ENCODE measurements around the gene GALNT1. TPM values are rescaled to one million over a fixed set of nuclear protein-coding genes. Genes with fewer than 3 reads are reported as not detected.

The GALNT1 gene
- total RNA-seq, 4 donors from 2014 or later, result 47.6 to 129 (median 73.5) TPM

DNA sequence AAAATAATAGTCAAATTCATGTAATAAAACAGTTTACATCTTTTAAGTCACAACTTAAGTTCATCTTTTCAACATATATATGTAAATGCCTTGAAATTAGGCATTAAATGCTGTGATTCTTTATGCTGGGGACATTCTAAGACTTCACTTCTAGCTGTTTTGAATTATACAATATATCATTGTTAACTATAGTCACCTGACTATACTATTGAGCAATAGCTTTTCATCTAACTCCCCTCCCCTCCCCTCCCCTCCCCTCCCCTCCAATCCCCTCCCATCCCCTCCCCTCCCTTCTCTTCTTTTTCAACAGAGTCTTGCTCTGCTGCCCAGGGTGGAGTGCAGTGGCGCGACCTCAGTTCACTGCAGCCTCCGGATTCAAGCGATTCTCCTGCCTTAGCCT is 16.2 kb downstream of the GALNT1 start:
- Histone ChIP-seq H3K9me3 (peaks cover 0 to 8% (median 0%) of the 10 kb centered on the region in 3 donors), H3K4me3 (no peak overlapping the region), H3K36me3 (peaks cover 0 to 10% (median 0%) of the 10 kb centered on the region in 3 donors), H3K27me3 (no peaks in the 10 kb centered on the region), H3K27ac (no peak overlapping the region), H3K4me1 (peaks cover 0 to 27% (median 3%) of the 10 kb centered on the region in 3 donors)
- intact Hi-C loops (cut with DNase I), result no loop called here
- TF ChIP-seq, protein P1, sequence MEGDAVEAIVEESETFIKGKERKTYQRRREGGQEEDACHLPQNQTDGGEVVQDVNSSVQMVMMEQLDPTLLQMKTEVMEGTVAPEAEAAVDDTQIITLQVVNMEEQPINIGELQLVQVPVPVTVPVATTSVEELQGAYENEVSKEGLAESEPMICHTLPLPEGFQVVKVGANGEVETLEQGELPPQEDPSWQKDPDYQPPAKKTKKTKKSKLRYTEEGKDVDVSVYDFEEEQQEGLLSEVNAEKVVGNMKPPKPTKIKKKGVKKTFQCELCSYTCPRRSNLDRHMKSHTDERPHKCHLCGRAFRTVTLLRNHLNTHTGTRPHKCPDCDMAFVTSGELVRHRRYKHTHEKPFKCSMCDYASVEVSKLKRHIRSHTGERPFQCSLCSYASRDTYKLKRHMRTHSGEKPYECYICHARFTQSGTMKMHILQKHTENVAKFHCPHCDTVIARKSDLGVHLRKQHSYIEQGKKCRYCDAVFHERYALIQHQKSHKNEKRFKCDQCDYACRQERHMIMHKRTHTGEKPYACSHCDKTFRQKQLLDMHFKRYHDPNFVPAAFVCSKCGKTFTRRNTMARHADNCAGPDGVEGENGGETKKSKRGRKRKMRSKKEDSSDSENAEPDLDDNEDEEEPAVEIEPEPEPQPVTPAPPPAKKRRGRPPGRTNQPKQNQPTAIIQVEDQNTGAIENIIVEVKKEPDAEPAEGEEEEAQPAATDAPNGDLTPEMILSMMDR (IDR thresholded peaks at IDR 0.05), result no peak
- no peak for TF ChIP-seq POLR2A (IDR thresholded peaks at IDR 0.05)
- 95 to 100% methylated on average over 4 of the region's 4 CpGs for WGBS, 2 donors
- no peak for DNase-seq

DNA sequence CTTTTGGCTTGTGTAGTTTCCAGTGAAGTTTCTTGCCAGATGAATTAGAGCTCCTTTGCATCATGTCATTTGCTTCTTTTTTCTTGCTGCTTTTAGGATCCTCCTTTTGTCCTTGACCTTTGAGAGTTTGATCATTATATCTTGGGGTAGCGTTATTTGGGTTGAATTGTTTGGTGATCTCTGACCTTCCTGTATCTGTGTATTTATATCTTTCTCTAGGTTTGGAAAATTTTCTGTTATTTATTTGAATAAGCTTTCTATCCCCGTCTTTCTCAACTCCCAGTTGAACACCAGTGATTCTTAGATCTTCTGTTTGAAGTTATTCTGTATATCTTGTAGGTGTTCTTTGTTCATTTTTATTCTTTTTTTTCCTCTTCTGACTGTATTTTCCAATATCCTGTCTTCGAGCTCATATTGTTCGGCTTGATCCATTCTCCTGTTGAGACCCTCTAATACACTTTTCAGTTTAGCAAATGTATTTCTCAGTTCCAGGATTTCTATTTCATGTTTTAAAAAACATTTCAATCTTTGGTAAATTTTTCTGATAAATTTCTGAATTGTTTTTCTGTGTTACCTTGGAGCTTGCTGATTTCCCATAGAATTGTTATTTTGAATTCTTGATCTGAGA is 20.8 kb downstream of the GALNT1 start:
- no peak for DNase-seq
- WGBS, 2 donors, result 83 to 91% methylated on average over 4 of the region's 4 CpGs
- peaks cover 0 to 10% (median 0%) of the 10 kb centered on the region in 3 donors for H3K36me3 ChIP-seq
- TF ChIP-seq POLR2A (IDR thresholded peaks at IDR 0.05), result no peak
- TF ChIP-seq, protein P1 (IDR thresholded peaks at IDR 0.05), result no peak
- intact Hi-C loops (cut with DNase I), result loop anchor here (10.0 kb wide), 1 partner anchor 208 kb away; no protein-coding TSS in a partner anchor
- no peak overlapping the region for H3K4me3 ChIP-seq
- no peaks in the 10 kb centered on the region for H3K27me3 ChIP-seq
- peaks cover 0 to 15% (median 0%) of the 10 kb centered on the region in 3 donors for H3K9me3 ChIP-seq
- no peak overlapping the region for H3K27ac ChIP-seq
- peaks cover 0 to 10% (median 4%) of the 10 kb centered on the region in 3 donors for H3K4me1 ChIP-seq

DNA sequence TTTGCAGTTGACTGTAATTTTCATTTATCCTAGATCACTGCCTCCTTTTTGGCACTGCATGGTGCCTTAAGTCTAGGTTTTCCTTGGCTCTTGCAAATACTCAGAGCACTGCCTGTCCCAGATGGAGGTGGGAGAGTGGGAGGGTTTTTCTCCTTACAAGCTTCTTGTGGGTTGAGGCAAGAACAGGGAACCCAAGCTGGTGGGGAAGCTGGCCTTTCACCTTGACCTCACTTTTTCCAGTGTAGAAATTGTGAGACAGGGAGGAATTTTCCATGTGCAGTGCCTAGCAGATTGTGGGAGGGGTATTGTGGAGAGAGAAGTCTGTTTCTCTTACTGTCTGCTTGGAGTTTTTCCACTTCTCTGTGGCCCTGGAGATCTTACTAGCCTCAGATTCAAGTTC is 21.5 kb downstream of the GALNT1 start:
- Histone ChIP-seq H3K9me3 (peaks cover 0 to 15% (median 0%) of the 10 kb centered on the region in 3 donors), H3K27me3 (no peaks in the 10 kb centered on the region), H3K36me3 (peaks cover 0 to 9% (median 0%) of the 10 kb centered on the region in 3 donors), H3K4me1 (peaks cover 0 to 11% (median 4%) of the 10 kb centered on the region in 3 donors), H3K27ac (no peak overlapping the region), H3K4me3 (no peak overlapping the region)
- no peak for DNase-seq
- intact Hi-C loops (cut with DNase I), result loop anchor here (10.0 kb wide), 1 partner anchor 208 kb away; no protein-coding TSS in a partner anchor
- TF ChIP-seq POLR2A (IDR thresholded peaks at IDR 0.05), result no peak
- TF ChIP-seq, protein P1 (IDR thresholded peaks at IDR 0.05), result no peak

DNA sequence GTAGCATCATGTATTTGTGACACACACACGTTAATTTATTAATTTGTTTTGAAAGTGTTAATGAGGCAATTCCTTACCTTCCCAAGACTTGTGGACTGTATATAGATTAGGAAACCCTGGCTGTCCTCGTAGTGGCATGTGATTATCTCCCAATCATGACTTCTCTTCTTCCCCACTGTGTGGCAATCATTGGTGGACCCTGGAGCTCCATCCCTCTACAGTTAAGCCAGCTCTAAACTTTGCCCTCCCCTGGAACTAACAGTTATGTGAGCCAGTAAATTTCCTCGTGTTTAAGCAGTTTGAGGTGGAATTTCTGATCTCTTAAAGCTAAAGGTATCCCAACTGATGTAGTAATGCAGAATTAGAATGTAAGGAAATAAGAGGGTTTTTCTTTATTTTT is 22.0 kb downstream of the GALNT1 start:
- Histone ChIP-seq H3K4me3 (no peak overlapping the region), H3K27ac (no peak overlapping the region), H3K9me3 (peaks cover 0 to 15% (median 0%) of the 10 kb centered on the region in 3 donors), H3K36me3 (peaks cover 0 to 3% (median 0%) of the 10 kb centered on the region in 3 donors), H3K4me1 (peaks cover 0 to 17% (median 4%) of the 10 kb centered on the region in 3 donors), H3K27me3 (no peaks in the 10 kb centered on the region)
- WGBS, 2 donors, result 82 to 92% methylated on average over 3 of the region's 3 CpGs
- TF ChIP-seq POLR2A (IDR thresholded peaks at IDR 0.05), result no peak
- TF ChIP-seq, protein P1 (IDR thresholded peaks at IDR 0.05), result no peak
- intact Hi-C loops (cut with DNase I), result loop anchor here (10.0 kb wide), 1 partner anchor 209 kb away; no protein-coding TSS in a partner anchor
- no peak for DNase-seq

DNA sequence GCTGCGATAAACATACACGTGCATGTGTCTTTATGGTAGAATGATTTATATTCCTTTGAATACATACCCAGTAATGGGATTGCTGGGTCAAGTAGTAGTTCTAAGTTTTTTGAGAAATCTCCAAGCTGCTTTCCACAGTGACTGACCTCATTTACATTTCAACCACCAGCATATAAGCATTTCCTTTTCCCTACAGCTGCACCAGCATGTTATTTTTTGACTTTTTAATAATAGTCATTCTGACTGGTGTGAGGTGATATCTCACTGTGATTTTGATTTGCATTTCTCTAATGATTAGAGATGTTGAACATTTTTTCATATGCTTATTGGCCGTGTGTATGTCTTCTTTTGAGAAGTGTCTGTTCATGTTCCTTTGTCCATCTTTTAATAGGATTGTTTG is 22.8 kb downstream of the GALNT1 start:
- WGBS, 2 donors, result 83 to 88% methylated on average over 3 of the region's 3 CpGs
- Histone ChIP-seq H3K9me3 (peaks cover 0 to 15% (median 0%) of the 10 kb centered on the region in 3 donors), H3K27me3 (no peaks in the 10 kb centered on the region), H3K36me3 (peaks cover 0 to 3% (median 0%) of the 10 kb centered on the region in 3 donors), H3K27ac (no peak overlapping the region), H3K4me3 (no peak overlapping the region), H3K4me1 (peaks cover 0 to 24% (median 4%) of the 10 kb centered on the region in 3 donors)
- TF ChIP-seq POLR2A (IDR thresholded peaks at IDR 0.05), result no peak
- TF ChIP-seq, protein P1 (IDR thresholded peaks at IDR 0.05), result no peak
- no peak for DNase-seq
- intact Hi-C loops (cut with DNase I), result loop anchor here (10.0 kb wide), 1 partner anchor 210 kb away; no protein-coding TSS in a partner anchor

All from esophagus squamous epithelium (tissue), 5 donors.